ENCODE results near the gene VWA3B.

DNA sequence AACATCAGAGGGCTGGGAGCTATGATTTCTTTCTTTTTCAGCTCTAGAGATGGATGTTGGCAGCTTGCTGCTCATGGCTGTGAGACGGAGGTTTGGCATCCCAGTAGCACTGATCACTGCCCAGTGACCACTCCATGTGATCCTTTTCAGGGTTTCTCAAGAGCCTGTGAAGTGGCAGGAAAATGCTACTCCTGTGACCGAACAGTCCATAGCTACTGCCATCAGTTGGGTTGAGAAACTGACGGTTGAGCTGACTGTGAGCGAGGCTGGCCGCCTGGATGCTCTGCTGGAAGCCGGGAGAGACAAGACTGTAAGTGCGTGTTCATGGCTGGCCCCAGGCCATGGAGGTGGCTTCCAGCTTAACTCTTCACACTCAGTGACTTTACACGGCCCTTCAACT, 34.2 kb downstream of the VWA3B start:
- no peak for TF ChIP-seq POLR2AphosphoS5 (IDR thresholded peaks at IDR 0.05)
- TF ChIP-seq, protein P1, sequence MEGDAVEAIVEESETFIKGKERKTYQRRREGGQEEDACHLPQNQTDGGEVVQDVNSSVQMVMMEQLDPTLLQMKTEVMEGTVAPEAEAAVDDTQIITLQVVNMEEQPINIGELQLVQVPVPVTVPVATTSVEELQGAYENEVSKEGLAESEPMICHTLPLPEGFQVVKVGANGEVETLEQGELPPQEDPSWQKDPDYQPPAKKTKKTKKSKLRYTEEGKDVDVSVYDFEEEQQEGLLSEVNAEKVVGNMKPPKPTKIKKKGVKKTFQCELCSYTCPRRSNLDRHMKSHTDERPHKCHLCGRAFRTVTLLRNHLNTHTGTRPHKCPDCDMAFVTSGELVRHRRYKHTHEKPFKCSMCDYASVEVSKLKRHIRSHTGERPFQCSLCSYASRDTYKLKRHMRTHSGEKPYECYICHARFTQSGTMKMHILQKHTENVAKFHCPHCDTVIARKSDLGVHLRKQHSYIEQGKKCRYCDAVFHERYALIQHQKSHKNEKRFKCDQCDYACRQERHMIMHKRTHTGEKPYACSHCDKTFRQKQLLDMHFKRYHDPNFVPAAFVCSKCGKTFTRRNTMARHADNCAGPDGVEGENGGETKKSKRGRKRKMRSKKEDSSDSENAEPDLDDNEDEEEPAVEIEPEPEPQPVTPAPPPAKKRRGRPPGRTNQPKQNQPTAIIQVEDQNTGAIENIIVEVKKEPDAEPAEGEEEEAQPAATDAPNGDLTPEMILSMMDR (IDR thresholded peaks at IDR 0.05) = no peak

All from prostate gland (tissue), 2 donors.